CD4-positive, alpha-beta T cell treated with Interleukin-10 for 1 hour (primary cell): ENCODE results near the gene HNF4A.
"Not testable (repeated sequence)": the region's sequence is repeated elsewhere in the genome, so short reads cannot be mapped to it uniquely, and the experiment has no call there.

Experiments
- DNase-seq: peaks from one replicate; pipeline ENCODE4 v3.0.0-alpha.2; 2020

Gene HNF4A

GRCh38 chr20:44355498-44356352 lies at the start of gene HNF4A:
TSS of gene HNF4A (plus strand) at chr20:44355699. CDS start at chr20:44355805, 106 bp downstream.
- no peak for DNase-seq

DNA sequence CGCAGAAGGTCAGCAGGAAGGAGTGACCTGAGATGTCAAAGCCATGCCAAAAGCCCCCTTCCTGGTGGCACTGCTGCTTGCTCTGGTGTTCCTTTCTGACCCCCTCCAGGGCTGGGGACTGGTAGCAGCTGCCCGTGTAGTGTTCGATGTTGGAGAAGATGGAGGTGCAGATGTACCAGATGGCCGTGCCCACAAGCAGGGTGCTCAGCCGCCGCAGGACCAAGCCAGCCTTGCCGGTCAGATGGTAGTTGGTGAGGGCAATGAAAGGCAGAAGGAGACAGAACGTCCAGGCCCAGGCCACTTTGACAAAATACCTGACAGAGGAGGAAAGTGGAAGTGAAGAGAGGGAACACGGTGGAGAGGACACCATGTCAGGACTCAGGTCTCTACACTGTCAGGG lies 48.6 kb upstream of the HNF4A start:
- DNase-seq = no peak

GRCh38 chr20:44309763-44310663 lies 45.5 kb upstream of the HNF4A start:
- no peak for DNase-seq

DNA sequence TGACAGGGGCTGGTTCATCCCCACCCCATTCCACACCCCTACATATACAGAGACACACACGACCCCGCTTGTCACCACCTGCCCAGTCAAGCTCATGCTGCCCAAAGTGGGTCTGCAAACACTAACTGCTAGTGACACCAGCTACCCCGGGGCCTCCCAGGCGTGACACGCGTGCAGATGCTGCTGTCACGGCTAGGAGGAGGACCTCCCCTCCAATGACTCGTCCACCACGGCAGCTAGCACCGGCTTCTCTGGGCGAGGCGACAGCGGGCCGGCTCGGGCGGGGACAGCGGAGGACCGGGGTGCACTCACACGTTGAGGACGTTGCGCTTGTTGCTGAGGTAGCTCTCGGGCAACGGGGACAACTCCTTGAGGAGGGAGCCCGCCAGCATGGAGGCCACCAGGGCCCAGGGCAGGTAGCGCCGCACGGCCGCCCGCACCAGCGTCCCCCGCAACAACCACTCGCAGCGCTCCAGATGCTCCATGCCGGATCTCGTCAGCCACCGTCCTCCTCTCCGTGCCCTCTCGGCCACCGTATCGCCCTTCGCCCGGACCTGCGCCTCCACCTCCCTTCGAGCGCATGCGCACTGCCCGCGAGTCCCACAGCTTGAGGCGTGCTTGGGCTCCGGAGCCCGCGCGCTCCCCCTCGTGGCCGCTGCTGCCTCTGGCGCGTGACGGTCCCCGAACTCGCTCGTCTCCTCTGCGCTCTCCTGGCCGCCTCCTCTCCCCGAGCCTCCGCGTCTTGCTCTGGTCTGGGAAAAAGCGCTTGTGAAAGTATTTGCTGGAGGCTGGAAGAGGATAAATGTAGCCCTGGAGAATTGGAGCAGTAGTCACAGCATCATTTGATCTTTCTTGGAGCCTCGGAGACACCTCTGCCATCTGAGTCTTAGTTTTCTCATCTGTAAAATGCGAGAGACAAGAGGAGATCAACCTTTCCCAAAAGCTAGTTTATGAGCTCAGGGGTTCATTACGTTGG lies 44.5 kb upstream of the HNF4A start, which contains the start of gene FITM2:
FITM2 (minus strand) TSS at position 539 of the 976 bp plus-strand sequence; CDS start at position 485, 54 bp downstream.
- DNase-seq = peak; percentile 98

DNA sequence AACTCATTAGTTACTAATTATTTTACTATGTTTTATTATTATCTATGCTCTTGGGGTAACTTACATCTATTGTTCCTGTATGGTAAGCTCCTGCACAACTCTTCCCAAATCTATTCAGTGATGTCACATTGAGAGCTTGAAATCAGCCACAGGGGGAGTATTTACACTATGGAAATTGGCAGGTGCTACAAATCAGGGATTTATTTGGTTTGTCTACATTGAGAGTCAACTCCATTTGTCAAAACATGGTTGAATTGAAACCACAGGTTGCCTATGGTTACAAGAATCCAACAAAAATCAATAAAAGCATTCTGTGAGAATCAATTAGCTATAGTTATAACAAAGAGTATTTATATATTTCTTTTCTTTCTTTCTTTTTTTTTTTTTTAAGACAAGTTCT lies 40.6 kb upstream of the HNF4A start:
- DNase-seq = no peak

DNA sequence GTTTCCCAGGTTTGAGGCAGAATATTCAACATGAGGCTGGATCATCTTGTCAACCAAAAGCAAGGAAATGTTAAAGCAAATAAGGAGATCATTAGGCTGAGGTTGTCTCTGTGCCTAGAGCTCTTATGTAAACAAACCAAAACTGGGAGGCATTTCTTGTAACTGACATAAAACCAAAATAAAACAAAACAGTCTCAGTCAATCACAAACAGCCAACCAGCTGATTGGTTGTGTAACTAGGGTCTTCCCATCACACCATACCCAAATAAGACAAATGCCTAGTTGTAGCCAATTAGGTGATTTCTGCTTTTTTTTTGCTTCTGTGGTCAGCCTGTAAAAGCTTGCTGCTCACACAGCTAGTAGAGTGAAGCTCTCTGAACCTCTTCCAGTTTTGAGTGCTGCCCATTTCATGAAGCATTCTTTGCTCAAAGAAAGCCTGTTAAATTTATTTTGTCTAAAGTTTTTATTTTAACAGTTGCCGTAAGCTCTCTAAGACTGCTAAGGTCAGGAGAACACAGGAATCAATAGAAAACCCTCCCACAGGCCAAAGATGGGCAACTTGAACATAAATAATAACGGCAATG lies 35.6 kb upstream of the HNF4A start:
- DNase-seq = no peak

DNA sequence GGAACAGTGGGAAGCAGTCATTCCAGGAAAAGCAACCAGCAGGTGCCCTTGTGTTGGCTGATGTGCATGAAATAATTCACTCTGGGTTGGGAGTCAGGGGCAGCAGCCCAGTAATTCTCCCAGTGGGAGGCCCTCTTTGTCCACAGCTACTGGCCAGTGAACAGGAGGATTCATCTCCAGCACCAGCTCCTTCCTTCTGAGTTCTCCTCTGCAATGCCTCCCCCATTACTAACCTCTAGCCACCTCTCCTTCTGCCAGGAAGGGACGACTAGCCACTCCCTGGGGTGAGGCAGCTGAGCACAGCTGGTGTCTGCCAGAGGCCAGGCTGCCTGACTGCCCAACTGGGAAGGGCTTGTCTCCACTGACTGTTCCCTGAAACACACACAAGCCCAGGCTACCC lies 31.2 kb upstream of the HNF4A start:
- no peak for DNase-seq

- DNase-seq = no peak
Measured at GRCh38 chr20:44326391-44327159, 28.9 kb upstream of the HNF4A start.

- not testable (repeated sequence) for DNase-seq
Measured at GRCh38 chr20:44327748-44328147, 27.8 kb upstream of the HNF4A start.

GRCh38 chr20:44328428-44328827 lies 27.1 kb upstream of the HNF4A start:
- DNase-seq = no peak

GRCh38 chr20:44331201-44331600 lies 24.3 kb upstream of the HNF4A start:
- no peak for DNase-seq

- DNase-seq = no peak
Measured at GRCh38 chr20:44334306-44334705, 21.2 kb upstream of the HNF4A start.

- DNase-seq = no peak
Measured at GRCh38 chr20:44334709-44335108, 20.8 kb upstream of the HNF4A start.

- DNase-seq = no peak
Measured at GRCh38 chr20:44335675-44336074, 19.8 kb upstream of the HNF4A start.

GRCh38 chr20:44336086-44336485 lies 19.4 kb upstream of the HNF4A start:
- no peak for DNase-seq

- no peak for DNase-seq
Measured at GRCh38 chr20:44336725-44337380, 18.6 kb upstream of the HNF4A start, which contains the start of gene R3HDML. TSS of gene R3HDML (plus strand) at chr20:44337043. CDS start at chr20:44337158, 115 bp downstream.

GRCh38 chr20:44342248-44342647 lies 13.3 kb upstream of the HNF4A start:
- DNase-seq = no peak

DNA sequence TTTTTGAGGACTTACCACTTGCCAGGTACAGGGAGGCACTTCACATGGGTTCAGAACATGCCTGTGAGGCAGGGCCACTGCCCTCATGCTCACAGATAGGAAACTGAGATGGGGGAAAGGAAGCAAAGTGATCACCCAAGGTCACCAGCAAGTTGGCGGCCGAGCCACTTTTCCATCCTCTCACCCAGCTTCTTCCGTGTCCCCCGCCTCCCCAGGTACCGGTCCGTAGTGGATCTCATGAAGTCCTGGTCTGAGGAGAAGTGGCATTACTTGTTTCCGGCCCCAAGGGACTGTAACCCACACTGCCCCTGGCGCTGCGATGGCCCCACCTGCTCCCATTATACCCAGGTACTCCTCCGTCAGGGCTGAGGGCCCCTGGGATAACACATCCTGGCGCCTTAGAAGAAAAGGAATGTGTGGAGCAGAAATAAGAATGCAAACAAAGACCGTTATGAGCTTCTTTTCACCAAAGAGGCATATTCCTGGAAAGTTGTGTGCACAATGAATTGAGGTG lies 12.3 kb upstream of the HNF4A start:
- no peak for DNase-seq

DNA sequence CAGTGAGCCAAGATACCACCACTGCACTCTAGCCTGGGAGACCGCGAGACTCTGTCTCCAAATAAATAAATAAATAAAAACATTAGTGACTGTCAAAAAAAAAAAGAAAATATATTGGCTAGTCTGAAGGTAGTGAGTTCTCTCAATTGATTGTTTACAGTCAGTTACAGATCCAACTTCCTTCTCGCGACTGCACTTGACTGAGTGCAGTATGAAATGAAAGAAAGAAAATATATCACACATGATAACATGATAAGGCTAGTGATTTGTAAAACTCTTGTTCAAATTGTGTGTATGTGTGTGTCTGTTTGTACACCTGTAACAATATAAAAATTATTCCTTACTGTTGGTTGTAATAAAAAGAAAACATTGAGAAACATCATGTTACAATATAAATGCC lies 10.8 kb upstream of the HNF4A start:
- no peak for DNase-seq

GRCh38 chr20:44345147-44345546 lies 10.4 kb upstream of the HNF4A start:
- DNase-seq = no peak
